VCaP (cell line): ENCODE data around the gene DOCK11.

Experiments used
- H3K27ac ChIP-seq: fragments of 450-650 bp; 2 replicates; pipeline ENCODE4 v1.5.1; 2017
- CTCF ChIP-seq: fragments of 450-650 bp; conservative IDR thresholded peaks from 2 replicates; pipeline ENCODE4 v1.5.1; 2017; ENCODE audit warnings: mild to moderate bottlenecking, moderate library complexity

The DOCK11 gene

GRCh38 chrX:118679290-118679689, 183.7 kb downstream of the DOCK11 start:
- TF ChIP-seq CTCF, result no peak
- no peak overlapping the region for H3K27ac ChIP-seq

GRCh38 chrX:118682258-118683014, 186.8 kb downstream of the DOCK11 start:
- no peak overlapping the region for H3K27ac ChIP-seq

GRCh38 chrX:118685393-118685792, 189.8 kb downstream of the DOCK11 start:
- H3K27ac ChIP-seq, result no peak overlapping the region
- no peak for TF ChIP-seq CTCF

More at GRCh38 chrX:118682258-118683014, 186.8 kb downstream of the DOCK11 start:
- no peak for TF ChIP-seq CTCF

GRCh38 chrX:118688935-118689334, 193.3 kb downstream of the DOCK11 start:
- no peak for TF ChIP-seq CTCF

GRCh38 chrX:118693843-118694242, 198.2 kb downstream of the DOCK11 start:
- TF ChIP-seq CTCF, result no peak
- H3K27ac ChIP-seq, result no peak overlapping the region

More at GRCh38 chrX:118688935-118689334, 193.3 kb downstream of the DOCK11 start:
- no peak overlapping the region for H3K27ac ChIP-seq

- no peak for TF ChIP-seq CTCF
- no peak overlapping the region for H3K27ac ChIP-seq
Observed at GRCh38 chrX:118694638-118695037, 199.0 kb downstream of the DOCK11 start.

- no peak overlapping the region for H3K27ac ChIP-seq
- no peak for TF ChIP-seq CTCF
Observed at GRCh38 chrX:118698516-118699170, 203.0 kb downstream of the DOCK11 start.
